Activated B cell treated with CpG ODN at 0.5 μM for 24 hours (primary cell): Measurements from ENCODE around the gene CHST15. TPM values are rescaled to one million over a fixed set of nuclear protein-coding genes. Genes with fewer than 3 reads are reported as not detected.

Experiments
- ATAC-seq: fragments of 200-7000 bp; cut with Tn5 transposase; one replicate; pipeline ENCODE4 v1.10.0; 2021; ENCODE audit warnings: low read depth, mild to moderate bottlenecking, moderate library complexity
- CTCF ChIA-PET: fragments of 350-600 bp; sonication (Branson Sonifier 250); formaldehyde crosslinking; loops from one replicate; lab custom pipeline; 2021; ENCODE audit warnings: antibody characterized with exemption; lab: Charles Lee
- POLR2A ChIA-PET: fragments of 350-600 bp; sonication (Branson Sonifier 250); formaldehyde crosslinking; loops from one replicate; lab custom pipeline; 2021; ENCODE audit warnings: antibody characterized with exemption; lab: Charles Lee
- DNase-seq: peaks from one replicate; pipeline ENCODE4 v3.0.0; 2022
- H3K27ac Mint-ChIP-seq: one replicate; pipeline ENCODE4 v1.8.0; 2020; ENCODE audit warnings: mixed read lengths
- H3K27me3 Mint-ChIP-seq: one replicate; pipeline ENCODE4 v1.8.0; 2021; ENCODE audit warnings: mixed read lengths
- H3K36me3 Mint-ChIP-seq: one replicate; pipeline ENCODE4 v1.8.0; 2021; ENCODE audit warnings: low read depth, mixed read lengths
- H3K4me1 Mint-ChIP-seq: one replicate; pipeline ENCODE4 v1.8.0; 2021; ENCODE audit warnings: mixed read lengths
- H3K4me3 Mint-ChIP-seq: one replicate; pipeline ENCODE4 v1.8.0; 2020; ENCODE audit warnings: mild to moderate bottlenecking, mixed read lengths
- H3K9me3 Mint-ChIP-seq: one replicate; pipeline ENCODE4 v1.8.0; 2020; ENCODE audit warnings: mixed read lengths
- intact Hi-C: fragments of 100-400 bp; cut with micrococcal nuclease; formaldehyde crosslinking; loops from one replicate; pipeline ENCODE4 v1.15.1; 2024
- total RNA-seq: library from RNA; stranded (reverse); gene quantifications from 2 replicates; pipeline ENCODE4 v1.2.3, GENCODE V29; 2022
- TF ChIP-seq, protein P1 (sequence below): fragments of 200-600 bp; IDR thresholded peaks from one replicate; pipeline ENCODE4 v1.8.0; 2022; ENCODE audit warnings: antibody characterized with exemption, mild to moderate bottlenecking

The CHST15 gene
- total RNA-seq, 1 donor from 2014 or later, result 13.8 TPM

DNA sequence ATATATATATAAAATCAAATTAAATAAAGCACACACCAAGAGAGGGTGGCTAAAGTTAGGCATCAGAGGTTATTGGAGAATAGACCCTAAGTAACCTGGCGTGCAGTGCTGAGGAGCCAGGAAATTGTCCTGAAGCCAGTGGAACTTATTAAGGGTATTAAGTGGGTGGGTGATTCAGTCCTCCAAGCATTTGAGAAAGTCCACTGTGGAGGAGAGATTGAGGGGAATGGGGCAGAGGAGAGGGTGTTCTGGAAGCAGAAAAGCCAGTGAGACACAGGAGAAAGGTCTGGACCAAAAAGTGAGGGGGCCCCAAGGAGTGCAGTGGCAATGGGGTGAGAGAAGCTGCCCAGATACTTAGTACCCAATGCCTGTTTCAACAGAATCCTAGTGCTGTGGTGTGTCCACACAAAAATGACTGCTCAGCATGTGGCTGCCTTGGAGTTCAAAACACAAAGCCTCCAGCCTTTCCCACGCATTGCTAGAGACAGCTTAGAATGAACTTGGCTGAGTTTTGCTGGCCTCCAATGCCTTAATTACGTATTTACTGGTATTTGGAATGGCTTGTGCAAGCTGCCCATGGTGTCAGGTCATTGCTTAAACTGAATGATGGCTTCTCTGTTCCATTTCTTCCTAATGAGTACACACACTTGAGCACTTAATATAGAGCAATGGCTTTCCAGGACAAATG lies 44.9 kb upstream of the CHST15 start:
- no peak overlapping the region for H3K4me3 Mint-ChIP-seq
- TF ChIP-seq, protein P1, sequence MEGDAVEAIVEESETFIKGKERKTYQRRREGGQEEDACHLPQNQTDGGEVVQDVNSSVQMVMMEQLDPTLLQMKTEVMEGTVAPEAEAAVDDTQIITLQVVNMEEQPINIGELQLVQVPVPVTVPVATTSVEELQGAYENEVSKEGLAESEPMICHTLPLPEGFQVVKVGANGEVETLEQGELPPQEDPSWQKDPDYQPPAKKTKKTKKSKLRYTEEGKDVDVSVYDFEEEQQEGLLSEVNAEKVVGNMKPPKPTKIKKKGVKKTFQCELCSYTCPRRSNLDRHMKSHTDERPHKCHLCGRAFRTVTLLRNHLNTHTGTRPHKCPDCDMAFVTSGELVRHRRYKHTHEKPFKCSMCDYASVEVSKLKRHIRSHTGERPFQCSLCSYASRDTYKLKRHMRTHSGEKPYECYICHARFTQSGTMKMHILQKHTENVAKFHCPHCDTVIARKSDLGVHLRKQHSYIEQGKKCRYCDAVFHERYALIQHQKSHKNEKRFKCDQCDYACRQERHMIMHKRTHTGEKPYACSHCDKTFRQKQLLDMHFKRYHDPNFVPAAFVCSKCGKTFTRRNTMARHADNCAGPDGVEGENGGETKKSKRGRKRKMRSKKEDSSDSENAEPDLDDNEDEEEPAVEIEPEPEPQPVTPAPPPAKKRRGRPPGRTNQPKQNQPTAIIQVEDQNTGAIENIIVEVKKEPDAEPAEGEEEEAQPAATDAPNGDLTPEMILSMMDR, result no peak
- H3K36me3 Mint-ChIP-seq, result no peaks in the 10 kb centered on the region
- H3K9me3 Mint-ChIP-seq, result no peaks in the 10 kb centered on the region
- DNase-seq (no peak), ATAC-seq (no peak)
- intact Hi-C loops, result no loop called here
- CTCF ChIA-PET, result interaction anchor here (1.3 kb wide), 1 partner anchor 143 kb away, joined by 3 read pairs; no protein-coding TSS in a partner anchor
- H3K27me3 Mint-ChIP-seq, result no peaks in the 10 kb centered on the region
- H3K4me1 Mint-ChIP-seq, result peaks cover 9% of the 10 kb centered on the region
- POLR2A ChIA-PET, result no interaction called here
- H3K27ac Mint-ChIP-seq, result no peak overlapping the region

DNA sequence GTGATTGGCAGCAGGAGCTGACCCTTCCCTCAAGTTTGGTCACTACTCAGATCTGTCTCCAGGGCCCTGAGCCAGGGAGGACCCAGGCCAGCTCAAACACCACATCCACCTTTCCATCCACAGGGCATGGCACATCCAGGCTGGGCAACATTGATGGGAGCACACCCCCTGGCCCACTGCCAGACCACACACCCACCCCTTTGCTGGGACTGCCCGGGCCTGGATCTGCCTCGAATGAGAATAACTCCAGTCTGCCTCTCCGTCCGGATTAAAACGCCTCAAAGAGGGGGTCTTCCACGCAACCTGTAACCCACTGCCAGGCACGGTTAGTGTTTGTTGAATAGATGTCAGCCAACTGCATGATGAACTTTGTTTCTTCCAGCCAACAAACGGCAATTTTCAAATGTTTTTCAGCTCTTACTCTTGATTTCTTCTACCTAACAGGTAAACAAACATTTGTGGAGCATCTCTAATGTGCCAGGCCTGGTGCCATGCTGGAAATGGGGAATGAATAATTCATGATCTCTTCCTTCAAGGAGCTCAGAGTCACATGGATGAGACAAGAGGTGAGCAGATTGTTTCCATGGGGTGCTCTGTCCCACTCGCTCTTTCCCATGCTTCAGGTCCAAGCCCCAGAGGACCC lies 41.0 kb upstream of the CHST15 start:
- DNase-seq (no peak), ATAC-seq (no peak)
- intact Hi-C loops, result no loop called here
- H3K4me3 Mint-ChIP-seq, result no peak overlapping the region
- TF ChIP-seq, protein P1, result no peak
- ChIA-PET POLR2A (no interaction called here), CTCF (no interaction called here)
- no peak overlapping the region for H3K27ac Mint-ChIP-seq
- H3K9me3 Mint-ChIP-seq, result no peaks in the 10 kb centered on the region
- H3K36me3 Mint-ChIP-seq, result no peaks in the 10 kb centered on the region
- peaks cover 9% of the 10 kb centered on the region for H3K4me1 Mint-ChIP-seq
- H3K27me3 Mint-ChIP-seq, result no peaks in the 10 kb centered on the region

DNA sequence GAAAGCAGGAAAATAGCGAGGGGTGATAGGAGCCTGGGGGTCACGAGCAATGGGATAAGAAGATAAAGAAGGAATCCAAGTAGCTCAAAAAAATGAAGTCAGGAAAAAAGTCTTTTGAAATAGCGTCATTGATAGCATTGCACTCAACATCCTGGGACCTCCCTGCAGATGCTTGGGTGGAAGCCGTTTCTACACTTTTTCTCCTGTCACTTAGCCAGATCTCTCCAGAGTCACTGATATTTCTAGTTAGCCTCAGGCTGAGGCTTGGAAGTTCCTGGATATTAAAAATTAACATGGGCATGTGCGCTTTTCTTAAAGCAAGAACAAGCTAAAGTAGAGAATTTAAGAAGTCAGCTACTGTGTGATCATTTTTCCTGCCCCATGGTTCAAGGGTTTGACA lies 39.5 kb upstream of the CHST15 start:
- ChIA-PET POLR2A (interaction anchor here (0.6 kb wide), 1 partner anchor 718 kb away, joined by 3 read pairs; no protein-coding TSS in a partner anchor), CTCF (no interaction called here)
- H3K4me1 Mint-ChIP-seq, result peaks cover 9% of the 10 kb centered on the region
- intact Hi-C loops, result no loop called here
- H3K36me3 Mint-ChIP-seq, result no peaks in the 10 kb centered on the region
- H3K27me3 Mint-ChIP-seq, result no peaks in the 10 kb centered on the region
- H3K27ac Mint-ChIP-seq, result no peak overlapping the region
- no peaks in the 10 kb centered on the region for H3K9me3 Mint-ChIP-seq
- ATAC-seq (no peak), DNase-seq (no peak)
- TF ChIP-seq, protein P1, result no peak
- no peak overlapping the region for H3K4me3 Mint-ChIP-seq

DNA sequence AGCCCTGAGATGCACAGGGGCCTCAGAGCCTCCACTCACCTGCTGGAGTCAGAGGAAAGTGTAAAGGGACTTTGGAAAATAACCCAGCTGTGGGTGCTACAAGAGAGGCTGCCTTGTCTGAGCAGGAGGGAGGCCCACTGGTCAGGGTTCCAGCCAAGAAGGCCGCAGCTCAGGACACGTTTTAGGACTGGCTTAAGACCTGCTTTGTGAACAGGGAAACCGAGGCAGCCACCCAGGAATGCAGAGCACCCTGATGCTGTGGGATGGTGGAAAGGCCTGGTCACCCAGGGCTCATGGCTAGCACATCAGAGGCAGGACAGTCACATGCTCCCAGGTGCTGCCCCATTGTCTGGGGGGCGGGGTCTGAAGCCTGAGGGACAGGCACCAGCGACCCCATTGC lies 38.9 kb upstream of the CHST15 start:
- CTCF ChIA-PET, result no interaction called here
- no peak for DNase-seq
- POLR2A ChIA-PET, result no interaction called here
- TF ChIP-seq, protein P1, result no peak
- Mint-ChIP-seq H3K4me3 (no peak overlapping the region), H3K4me1 (peaks cover 5% of the 10 kb centered on the region), H3K36me3 (no peaks in the 10 kb centered on the region), H3K27ac (no peak overlapping the region), H3K27me3 (no peaks in the 10 kb centered on the region), H3K9me3 (no peaks in the 10 kb centered on the region)
- no peak for ATAC-seq
- intact Hi-C loops, result no loop called here

DNA sequence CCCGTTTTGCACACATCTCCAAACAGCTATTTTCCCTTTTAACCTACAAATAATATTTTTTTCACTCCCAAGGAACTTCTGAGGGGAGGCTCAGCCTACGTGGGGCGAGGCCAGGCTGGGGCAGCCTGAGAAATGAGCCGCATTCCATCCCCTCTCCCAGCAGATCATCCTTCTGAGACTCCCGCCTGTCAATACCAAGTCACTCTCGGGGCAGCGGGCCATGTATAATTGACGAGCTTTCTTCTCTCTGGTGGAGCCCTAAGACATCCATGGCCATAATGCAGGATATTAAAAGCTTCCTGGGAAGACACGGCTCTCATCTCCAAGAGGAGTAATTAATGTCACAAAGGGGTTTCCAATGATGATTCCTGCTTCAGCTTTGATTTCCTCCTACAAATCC lies 37.8 kb upstream of the CHST15 start:
- Mint-ChIP-seq H3K4me3 (no peak overlapping the region), H3K4me1 (peaks cover 3% of the 10 kb centered on the region), H3K27me3 (no peaks in the 10 kb centered on the region), H3K9me3 (no peaks in the 10 kb centered on the region), H3K27ac (no peak overlapping the region), H3K36me3 (no peaks in the 10 kb centered on the region)
- CTCF ChIA-PET, result no interaction called here
- ATAC-seq, result no peak
- POLR2A ChIA-PET, result interaction anchor here (0.5 kb wide), 1 partner anchor 204 kb away, joined by 4 read pairs; no protein-coding TSS in a partner anchor
- intact Hi-C loops, result no loop called here
- TF ChIP-seq, protein P1, result no peak
- no peak for DNase-seq
